Left lung (tissue), 10 donors: Measurements from ENCODE around the gene ZNF212. TPM values are rescaled to one million over a fixed set of nuclear protein-coding genes. Genes with fewer than 3 reads are reported as not detected.
A peak's percentile ranks its signal among the peaks of the same experiment; 100 is the strongest.
"Not testable (repeated sequence)": the region's sequence is repeated elsewhere in the genome, so short reads cannot be mapped to it uniquely, and the experiment has no call there.

Experiments
- ATAC-seq: fragments of 200-7000 bp; cut with Tn5 transposase; one replicate; pipeline ENCODE4 v1.9.1; 2020; ENCODE audit warnings: moderate library complexity
- DNase-seq, 4 donors: peaks; one replicate each; pipeline ENCODE4 v3.0.0-alpha.2; 2013 to 2020
- H3K27ac ChIP-seq, 2 donors: fragments of 200-600 bp; sonication (generic) in 1 of 2; one replicate each; pipeline versions ENCODE4 v1.5.0 to v1.8.0; 2020 to 2021
- H3K27me3 ChIP-seq, 2 donors: fragments of 200-600 bp; sonication (generic) in 1 of 2; one replicate each; pipeline versions ENCODE4 v1.5.0 to v1.8.0; 2020 to 2021
- H3K36me3 ChIP-seq, 2 donors: fragments of 200-600 bp; sonication (generic) in 1 of 2; one replicate each; pipeline versions ENCODE4 v1.5.0 to v1.8.0; 2020 to 2021
- H3K4me1 ChIP-seq, 2 donors: fragments of 200-600 bp; one replicate each; pipeline ENCODE4 v1.8.0; 2021
- H3K4me3 ChIP-seq, 2 donors: fragments of 200-600 bp; sonication (generic) in 1 of 2; one replicate each; pipeline versions ENCODE4 v1.5.0 to v1.8.0; 2020 to 2021; ENCODE audit warnings: mild to moderate bottlenecking in 1 of 2
- H3K9me3 ChIP-seq, 2 donors: fragments of 200-600 bp; sonication (generic) in 1 of 2; one replicate each; pipeline versions ENCODE4 v1.5.0 to v1.8.0; 2020 to 2021
- CTCF ChIP-seq, 2 donors: fragments of 200-600 bp; sonication (generic) in 1 of 2; IDR thresholded peaks; one replicate each; pipeline versions ENCODE4 v1.5.0 to v1.8.0; 2021; ENCODE audit warnings: antibody characterized with exemption in 2 of 2
- intact Hi-C, 2 donors: fragments of 100-400 bp; cut with DNase I; formaldehyde crosslinking; loops; one replicate each; pipeline versions ENCODE4 v1.11.2 to v1.14.2; 2022
- polyA plus RNA-seq, 6 donors: library from polyadenylated mRNA; unstranded; fragments of 120-200 nt; gene quantifications; one replicate each; pipeline ENCODE4 v1.2.1, GENCODE V29; 2013; ENCODE audit not compliant: insufficient read length in 6 of 6
- total RNA-seq, 2 donors: library from RNA; stranded (reverse); fragmentation: NEBNext Ultra II Directional; extraction: Animal tissue kit (Norgen Biotek cat#: 25700); gene quantifications; one replicate each; pipeline ENCODE4 v1.2.1, GENCODE V29; 2021
- donor health status: DM: no; HTN: yes; CAD: no.
- donor health status: DM: no; HTN: no; CAD: no.

ZNF212 gene
- total and polyA plus RNA-seq, 8 donors = 7.4 to 18.1 (median 16.0) TPM

GRCh38 chr7:149228831-149229471, 10.5 kb upstream of the ZNF212 start:
- H3K27me3 ChIP-seq = no peaks in the 10 kb centered on the region
- no peak overlapping the region for H3K4me3 ChIP-seq
- intact Hi-C loops = no loop called here
- H3K4me1 ChIP-seq = no peaks in the 10 kb centered on the region
- no peaks in the 10 kb centered on the region for H3K9me3 ChIP-seq
- TF ChIP-seq CTCF (IDR thresholded peaks at IDR 0.05) = no peak
- no peak overlapping the region for H3K27ac ChIP-seq
- H3K36me3 ChIP-seq = peaks cover 0 to 24% of the 10 kb centered on the region in 2 donors
- DNase-seq (no peak), ATAC-seq (no peak)

GRCh38 chr7:149229526-149229925, 9.9 kb upstream of the ZNF212 start:
- ATAC-seq (no peak), DNase-seq (no peak)
- intact Hi-C loops = no loop called here
- no peaks in the 10 kb centered on the region for H3K27me3 ChIP-seq
- no peaks in the 10 kb centered on the region for H3K9me3 ChIP-seq
- TF ChIP-seq CTCF (IDR thresholded peaks at IDR 0.05) = no peak
- no peak overlapping the region for H3K4me3 ChIP-seq
- H3K27ac ChIP-seq = no peak overlapping the region
- H3K36me3 ChIP-seq = peaks cover 0 to 18% of the 10 kb centered on the region in 2 donors
- H3K4me1 ChIP-seq = no peaks in the 10 kb centered on the region

GRCh38 chr7:149232362-149232761, 7.1 kb upstream of the ZNF212 start:
- Histone ChIP-seq H3K4me3 (no peak overlapping the region), H3K27ac (no peak overlapping the region), H3K9me3 (no peaks in the 10 kb centered on the region), H3K36me3 (no peaks in the 10 kb centered on the region), H3K27me3 (peaks cover 0 to 9% of the 10 kb centered on the region in 2 donors), H3K4me1 (no peaks in the 10 kb centered on the region)
- no peak for ATAC-seq
- no peak for TF ChIP-seq CTCF (IDR thresholded peaks at IDR 0.05)
- DNase-seq = no peak
- intact Hi-C loops = no loop called here

- H3K4me3 ChIP-seq, DNase-seq, H3K36me3 ChIP-seq, H3K27ac ChIP-seq, intact Hi-C loops, H3K4me1 ChIP-seq, H3K27me3 ChIP-seq, H3K9me3 ChIP-seq: not testable (repeated sequence)
- ATAC-seq = peak; percentile 24
Observed at GRCh38 chr7:149233655-149234204, 5.7 kb upstream of the ZNF212 start.

GRCh38 chr7:149237502-149237901, 1.9 kb upstream of the ZNF212 start:
- Histone ChIP-seq H3K4me3 (no peak overlapping the region), H3K36me3 (no peaks in the 10 kb centered on the region), H3K27ac (no peak overlapping the region), H3K9me3 (no peaks in the 10 kb centered on the region), H3K27me3 (peaks cover 0 to 9% of the 10 kb centered on the region in 2 donors), H3K4me1 (peaks cover 9 to 21% of the 10 kb centered on the region in 2 donors)
- intact Hi-C loops = no loop called here
- TF ChIP-seq CTCF (IDR thresholded peaks at IDR 0.05) = no peak
- ATAC-seq = no peak
- no peak for DNase-seq

- peaks cover 0 to 3% of the 10 kb centered on the region in 2 donors for H3K9me3 ChIP-seq
- intact Hi-C loops = no loop called here
- H3K36me3 ChIP-seq = no peaks in the 10 kb centered on the region
- peaks cover 0 to 9% of the 10 kb centered on the region in 2 donors for H3K27me3 ChIP-seq
- no peak overlapping the region for H3K4me3 ChIP-seq
- H3K4me1 ChIP-seq = peaks cover 9 to 21% of the 10 kb centered on the region in 2 donors
- no peak overlapping the region for H3K27ac ChIP-seq
- TF ChIP-seq CTCF (IDR thresholded peaks at IDR 0.05) = no peak
- no peak for DNase-seq
- ATAC-seq = no peak
Observed at GRCh38 chr7:149238051-149238450, 1.4 kb upstream of the ZNF212 start.
